ENCODE data around the gene PAK2.

- TF ChIP-seq FOSL2 (IDR thresholded peaks at IDR 0.05; ENCODE audit: borderline replicate concordance, low read depth) (no peak), FOXM1 (IDR thresholded peaks at IDR 0.05; ENCODE audit: low read depth) (no peak), POLR2AphosphoS5 (IDR thresholded peaks at IDR 0.05; ENCODE audit: low read depth, low read length) (no peak), SIN3A (IDR thresholded peaks at IDR 0.05; ENCODE audit: borderline replicate concordance, low read depth, low read length) (no peak), TEAD4 (IDR thresholded peaks at IDR 0.05; ENCODE audit: borderline replicate concordance, insufficient read depth) (no peak), EZH2phosphoT487 (IDR thresholded peaks at IDR 0.05; ENCODE audit: borderline replicate concordance, low read depth) (no peak), MEF2A (IDR thresholded peaks at IDR 0.05; ENCODE audit: borderline replicate concordance, low read depth) (no peak), EP300 (IDR thresholded peaks at IDR 0.05; ENCODE audit: borderline replicate concordance in 1 of 2, low read depth in 1 of 2, low read length in 1 of 2) (no peak), TAF1 (IDR thresholded peaks at IDR 0.05; ENCODE audit: borderline replicate concordance, low read depth, low read length) (no peak)
- TF ChIP-seq, protein P1, sequence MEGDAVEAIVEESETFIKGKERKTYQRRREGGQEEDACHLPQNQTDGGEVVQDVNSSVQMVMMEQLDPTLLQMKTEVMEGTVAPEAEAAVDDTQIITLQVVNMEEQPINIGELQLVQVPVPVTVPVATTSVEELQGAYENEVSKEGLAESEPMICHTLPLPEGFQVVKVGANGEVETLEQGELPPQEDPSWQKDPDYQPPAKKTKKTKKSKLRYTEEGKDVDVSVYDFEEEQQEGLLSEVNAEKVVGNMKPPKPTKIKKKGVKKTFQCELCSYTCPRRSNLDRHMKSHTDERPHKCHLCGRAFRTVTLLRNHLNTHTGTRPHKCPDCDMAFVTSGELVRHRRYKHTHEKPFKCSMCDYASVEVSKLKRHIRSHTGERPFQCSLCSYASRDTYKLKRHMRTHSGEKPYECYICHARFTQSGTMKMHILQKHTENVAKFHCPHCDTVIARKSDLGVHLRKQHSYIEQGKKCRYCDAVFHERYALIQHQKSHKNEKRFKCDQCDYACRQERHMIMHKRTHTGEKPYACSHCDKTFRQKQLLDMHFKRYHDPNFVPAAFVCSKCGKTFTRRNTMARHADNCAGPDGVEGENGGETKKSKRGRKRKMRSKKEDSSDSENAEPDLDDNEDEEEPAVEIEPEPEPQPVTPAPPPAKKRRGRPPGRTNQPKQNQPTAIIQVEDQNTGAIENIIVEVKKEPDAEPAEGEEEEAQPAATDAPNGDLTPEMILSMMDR (IDR thresholded peaks at IDR 0.05), result no peak
- TF ChIP-seq, protein P2, sequence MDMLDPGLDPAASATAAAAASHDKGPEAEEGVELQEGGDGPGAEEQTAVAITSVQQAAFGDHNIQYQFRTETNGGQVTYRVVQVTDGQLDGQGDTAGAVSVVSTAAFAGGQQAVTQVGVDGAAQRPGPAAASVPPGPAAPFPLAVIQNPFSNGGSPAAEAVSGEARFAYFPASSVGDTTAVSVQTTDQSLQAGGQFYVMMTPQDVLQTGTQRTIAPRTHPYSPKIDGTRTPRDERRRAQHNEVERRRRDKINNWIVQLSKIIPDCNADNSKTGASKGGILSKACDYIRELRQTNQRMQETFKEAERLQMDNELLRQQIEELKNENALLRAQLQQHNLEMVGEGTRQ (IDR thresholded peaks at IDR 0.05; ENCODE audit: borderline replicate concordance, low read depth, low read length), result no peak
Observed at GRCh38 chr3:196772102-196772501, 32.4 kb downstream of the PAK2 start.
